Uterus (tissue), 4 donors: Measurements from ENCODE around the gene GBE1. TPM values are rescaled to one million over a fixed set of nuclear protein-coding genes. Genes with fewer than 3 reads are reported as not detected.

Experiments
- DNase-seq, 2 donors: peaks; one replicate each; pipeline ENCODE4 v3.0.0-alpha.2; 2019 to 2020
- H3K27ac ChIP-seq, 2 donors: fragments of 200-600 bp; sonication (generic); 1 replicate in 1 of 2; 2 replicates in 1 of 2; pipeline ENCODE4 v1.5.1; 2016 to 2018
- H3K27me3 ChIP-seq, 2 donors: fragments of 200-600 bp; sonication (generic); one replicate each; pipeline ENCODE4 v1.5.1; 2018 to 2019; ENCODE audit warnings: control low read depth in 1 of 2
- H3K36me3 ChIP-seq, 2 donors: fragments of 200-600 bp; sonication (generic); one replicate each; pipeline ENCODE4 v1.5.1; 2019; ENCODE audit warnings: control low read depth in 1 of 2
- H3K4me1 ChIP-seq, 2 donors: fragments of 200-600 bp; sonication (generic); one replicate each; pipeline ENCODE4 v1.5.1; 2018 to 2019; ENCODE audit warnings: control low read depth in 1 of 2
- H3K4me3 ChIP-seq, 2 donors: fragments of 200-600 bp; sonication (generic); 1 replicate in 1 of 2; 2 replicates in 1 of 2; pipeline ENCODE4 v1.5.1; 2018 to 2019; ENCODE audit warnings: mild to moderate bottlenecking in 1 of 2
- H3K9me3 ChIP-seq, 2 donors: fragments of 200-600 bp; sonication (generic); one replicate each; pipeline ENCODE4 v1.5.1; 2019; ENCODE audit warnings: control low read depth in 1 of 2
- CTCF ChIP-seq, 4 experiments: fragments of 200-600 bp in 2 of 4; fragments of 450-650 bp in 2 of 4; sonication (generic) in 2 of 4; IDR thresholded peaks; one replicate each; pipeline ENCODE4 v1.5.1; 2016 to 2019; ENCODE audit warnings: antibody characterized with exemption in 4 of 4, mild to moderate bottlenecking in 2 of 4, moderate library complexity in 1 of 4
- POLR2A ChIP-seq, 2 donors: fragments of 450-650 bp; IDR thresholded peaks; one replicate each; pipeline ENCODE4 v1.6.1; 2016; ENCODE audit warnings: antibody characterized with exemption in 2 of 2, mild to moderate bottlenecking in 1 of 2, moderate library complexity in 1 of 2
- intact Hi-C: fragments of 100-400 bp; cut with DNase I; formaldehyde crosslinking; loops from one replicate; pipeline ENCODE4 v1.15.1; 2023; ENCODE audit warnings: low total_unique reads
- total RNA-seq, 4 donors: library from RNA; depleted of rRNA in 3 of 4; stranded (reverse); fragments of >200 nt in 3 of 4; gene quantifications; one replicate each; pipeline versions ENCODE4 v1.1.0 to v1.2.4, GENCODE V29; 2014 to 2023
- donor health status: DM: yes; HTN: yes; CAD: no.

The GBE1 gene
- total RNA-seq, 4 donors from 2014 or later: 9.2 to 33.8 (median 24.9) TPM

- DNase-seq: no peak
- H3K4me3 ChIP-seq: no peak overlapping the region
- no peaks in the 10 kb centered on the region for H3K4me1 ChIP-seq
- no peak for TF ChIP-seq POLR2A (IDR thresholded peaks at IDR 0.05)
- no peak for TF ChIP-seq CTCF (IDR thresholded peaks at IDR 0.05)
- H3K27ac ChIP-seq: no peak overlapping the region
- intact Hi-C loops: no loop called here
- no peaks in the 10 kb centered on the region for H3K36me3 ChIP-seq
- H3K9me3 ChIP-seq: no peaks in the 10 kb centered on the region
- H3K27me3 ChIP-seq: no peaks in the 10 kb centered on the region
Measured at GRCh38 chr3:81709606-81710005, 51.8 kb downstream of the GBE1 start.

- intact Hi-C loops: no loop called here
- no peak for TF ChIP-seq CTCF (IDR thresholded peaks at IDR 0.05)
- no peak for TF ChIP-seq POLR2A (IDR thresholded peaks at IDR 0.05)
Measured at GRCh38 chr3:81707996-81708395, 53.4 kb downstream of the GBE1 start.

GRCh38 chr3:81702126-81702525, 59.3 kb downstream of the GBE1 start:
- Histone ChIP-seq H3K27ac (no peak overlapping the region), H3K4me3 (no peak overlapping the region), H3K4me1 (no peaks in the 10 kb centered on the region), H3K27me3 (no peaks in the 10 kb centered on the region), H3K36me3 (no peaks in the 10 kb centered on the region), H3K9me3 (no peaks in the 10 kb centered on the region)
- intact Hi-C loops: no loop called here
- TF ChIP-seq CTCF (IDR thresholded peaks at IDR 0.05): no peak
- no peak for TF ChIP-seq POLR2A (IDR thresholded peaks at IDR 0.05)
- no peak for DNase-seq

More at GRCh38 chr3:81707996-81708395, 53.4 kb downstream of the GBE1 start:
- no peaks in the 10 kb centered on the region for H3K36me3 ChIP-seq
- H3K9me3 ChIP-seq: no peaks in the 10 kb centered on the region
- no peak overlapping the region for H3K4me3 ChIP-seq
- no peaks in the 10 kb centered on the region for H3K27me3 ChIP-seq
- DNase-seq: no peak
- no peaks in the 10 kb centered on the region for H3K4me1 ChIP-seq
- H3K27ac ChIP-seq: no peak overlapping the region

GRCh38 chr3:81699536-81700320, 61.7 kb downstream of the GBE1 start:
- Histone ChIP-seq H3K27me3 (no peaks in the 10 kb centered on the region), H3K27ac (no peak overlapping the region), H3K9me3 (no peaks in the 10 kb centered on the region), H3K4me3 (no peak overlapping the region), H3K4me1 (no peaks in the 10 kb centered on the region), H3K36me3 (no peaks in the 10 kb centered on the region)
- intact Hi-C loops: no loop called here
- TF ChIP-seq POLR2A (IDR thresholded peaks at IDR 0.05): no peak
- no peak for TF ChIP-seq CTCF (IDR thresholded peaks at IDR 0.05)
- DNase-seq: no peak

- TF ChIP-seq POLR2A (IDR thresholded peaks at IDR 0.05): no peak
- TF ChIP-seq CTCF (IDR thresholded peaks at IDR 0.05): no peak
- Histone ChIP-seq H3K4me3 (no peak overlapping the region), H3K27me3 (no peaks in the 10 kb centered on the region), H3K27ac (no peak overlapping the region), H3K4me1 (no peaks in the 10 kb centered on the region), H3K36me3 (no peaks in the 10 kb centered on the region), H3K9me3 (no peaks in the 10 kb centered on the region)
- no peak for DNase-seq
- intact Hi-C loops: no loop called here
Measured at GRCh38 chr3:81696090-81696489, 65.4 kb downstream of the GBE1 start.
